NCI-H2196 (cell line): Measurements from ENCODE around the gene BUD31.

ENCODE experiments used
- DNase-seq: peaks from one replicate; lab custom pipeline; 2025; ENCODE audit not compliant: unreplicated experiment; lab: John Stamatoyannopoulos, UW

Gene BUD31

DNA sequence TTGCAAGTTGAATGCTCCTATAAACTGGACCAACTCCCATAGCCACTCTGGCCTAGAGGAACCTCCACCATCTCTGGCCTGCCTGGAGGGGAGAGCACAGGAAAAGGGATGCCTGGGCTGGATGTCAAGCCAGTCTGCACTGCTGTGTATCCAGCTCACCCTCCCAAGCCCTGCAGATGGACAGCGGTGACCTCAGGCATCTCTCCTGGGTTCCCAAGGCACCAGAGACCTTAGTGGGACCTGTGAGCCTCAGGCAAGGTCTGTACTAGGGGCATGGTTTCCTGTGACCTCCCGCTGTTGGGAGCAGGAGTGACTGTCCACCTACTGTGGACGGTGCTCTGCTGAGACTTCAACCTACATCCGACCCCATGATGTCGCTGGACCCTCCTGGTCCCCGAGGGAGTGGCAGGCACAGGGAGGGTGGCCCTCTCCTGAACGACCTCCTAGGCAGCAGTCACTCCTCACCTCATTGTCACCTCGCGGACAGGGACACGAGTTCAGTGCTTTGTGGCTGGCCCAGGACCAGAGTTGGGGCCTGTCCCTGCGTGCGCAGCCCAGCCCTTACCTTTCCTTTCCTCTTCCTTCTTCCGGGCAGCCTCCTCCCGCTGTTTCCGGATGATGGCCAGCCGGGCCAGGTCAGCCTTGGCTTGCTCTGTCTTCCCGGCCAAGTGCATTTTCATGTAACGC, 11.3 kb upstream of the BUD31 start:
- no peak for DNase-seq

DNA sequence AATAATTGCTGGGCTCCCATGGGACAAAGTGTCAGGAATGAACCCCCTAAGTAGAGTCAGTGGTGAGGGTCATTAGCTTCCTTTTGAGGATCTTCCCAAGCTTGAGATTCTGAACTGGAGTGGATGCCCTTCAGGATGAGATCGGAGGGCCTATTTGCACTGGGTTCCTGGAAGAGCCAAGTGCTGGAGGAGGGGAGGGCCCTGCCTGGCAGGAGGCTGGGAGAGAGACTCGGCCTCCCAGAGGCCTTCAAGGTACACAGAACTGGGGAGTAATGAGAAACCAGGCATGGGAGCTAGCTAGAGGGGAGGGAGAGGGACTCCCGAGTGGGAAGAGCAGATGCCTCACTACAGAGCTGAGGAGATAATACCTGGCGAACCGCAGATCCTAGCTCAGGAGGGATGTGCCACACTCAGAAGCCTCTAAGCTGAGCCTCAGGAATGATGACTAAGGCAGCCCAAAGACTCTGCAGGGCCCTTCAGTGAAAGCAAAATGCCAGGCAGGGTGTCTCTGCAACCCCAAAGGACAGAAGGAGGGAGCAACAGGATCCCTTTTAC, 9.8 kb upstream of the BUD31 start:
- DNase-seq, result no peak

DNA sequence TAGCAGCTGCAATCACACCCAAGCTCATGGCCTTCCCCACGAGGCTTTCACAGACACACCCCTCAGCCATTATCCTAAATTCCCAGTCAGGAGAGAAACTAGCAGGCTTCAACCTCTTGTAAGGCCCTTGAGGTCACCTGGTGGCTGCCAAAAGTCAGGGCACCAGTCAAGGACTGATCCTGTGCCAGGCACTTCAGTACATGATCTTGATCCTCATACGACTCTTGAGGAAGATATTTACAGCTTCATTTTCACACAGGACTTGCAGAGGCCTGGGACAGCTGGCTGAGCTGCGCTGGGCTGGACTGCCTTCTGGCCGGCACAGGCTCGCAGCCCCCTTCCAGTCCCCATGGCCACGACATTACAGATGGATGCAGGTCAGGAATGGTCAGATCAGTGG, 9.2 kb upstream of the BUD31 start:
- peak; percentile 15 for DNase-seq

DNA sequence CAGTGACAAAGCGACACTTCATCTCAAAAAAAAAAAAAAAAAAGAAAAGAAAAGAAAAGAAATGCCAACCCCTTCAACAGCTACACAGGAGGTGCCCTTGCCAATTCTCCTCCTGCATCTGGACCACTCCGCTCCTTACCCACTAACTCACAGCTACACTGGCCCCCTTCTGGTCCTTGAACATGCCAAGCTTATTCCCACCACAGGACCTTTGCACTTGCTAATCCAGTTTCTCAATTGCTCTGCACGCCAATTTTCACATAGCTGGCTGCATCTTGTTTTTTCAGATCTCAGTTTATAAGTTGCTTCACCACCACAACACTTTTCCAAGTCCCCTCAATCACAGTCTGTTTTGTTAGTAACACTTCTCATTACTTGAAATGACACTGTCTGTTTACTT, 5.9 kb upstream of the BUD31 start:
- DNase-seq, result no peak

DNA sequence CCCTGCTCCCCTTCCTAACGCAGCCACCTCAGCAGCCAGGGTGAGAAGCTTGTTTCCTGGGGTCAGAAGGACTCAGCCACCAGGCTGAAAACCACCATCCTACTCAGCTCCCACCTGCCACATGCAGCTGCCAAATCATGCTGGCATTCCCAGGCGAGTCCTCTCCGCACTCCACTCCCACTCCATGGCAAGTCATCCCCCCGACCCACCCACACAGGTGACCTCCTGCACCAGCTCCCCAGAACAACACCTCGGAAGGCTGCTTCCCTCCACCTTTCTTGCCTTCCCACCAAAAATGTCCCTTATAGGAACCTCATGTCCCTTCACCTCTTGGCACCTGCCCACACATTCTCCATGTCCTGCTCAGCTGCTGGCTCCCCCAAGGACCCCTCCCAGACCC, 5.0 kb upstream of the BUD31 start:
- DNase-seq, result no peak

DNA sequence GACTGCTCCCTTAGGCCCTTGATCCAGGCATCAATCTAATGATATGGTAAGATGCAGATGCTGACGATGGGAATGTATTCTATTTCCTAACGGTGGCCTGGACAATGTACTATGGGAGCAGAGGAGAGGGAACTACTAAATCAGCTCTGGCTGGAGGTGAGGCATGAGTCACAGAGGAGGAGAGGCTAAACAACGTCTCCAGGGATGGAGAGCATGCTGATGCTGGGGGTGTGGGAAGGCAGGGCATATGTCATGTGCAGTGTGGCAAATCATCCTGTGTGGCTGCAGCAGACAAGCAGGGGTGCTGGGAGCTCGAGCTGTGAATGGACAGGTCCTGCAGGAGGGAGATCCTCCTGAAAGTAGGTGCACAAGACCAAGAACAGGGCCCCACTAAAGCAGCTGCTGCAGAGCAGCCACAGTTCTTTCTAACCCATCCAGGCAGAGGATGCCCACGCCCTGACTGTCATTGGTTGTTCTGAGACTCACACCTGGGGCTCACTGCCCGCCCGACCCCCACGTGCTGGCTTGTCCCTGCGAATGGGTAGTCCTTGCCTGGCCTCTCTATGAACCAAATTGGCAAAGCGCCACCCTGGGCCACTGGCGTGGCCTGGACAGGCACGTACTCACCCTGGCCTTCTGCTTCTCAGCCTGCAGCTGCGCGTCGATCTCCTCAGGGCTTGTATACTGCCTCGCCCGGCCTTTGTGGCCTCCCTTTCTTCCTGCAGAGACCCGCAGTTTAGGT, 4.4 kb upstream of the BUD31 start:
- no peak for DNase-seq

DNA sequence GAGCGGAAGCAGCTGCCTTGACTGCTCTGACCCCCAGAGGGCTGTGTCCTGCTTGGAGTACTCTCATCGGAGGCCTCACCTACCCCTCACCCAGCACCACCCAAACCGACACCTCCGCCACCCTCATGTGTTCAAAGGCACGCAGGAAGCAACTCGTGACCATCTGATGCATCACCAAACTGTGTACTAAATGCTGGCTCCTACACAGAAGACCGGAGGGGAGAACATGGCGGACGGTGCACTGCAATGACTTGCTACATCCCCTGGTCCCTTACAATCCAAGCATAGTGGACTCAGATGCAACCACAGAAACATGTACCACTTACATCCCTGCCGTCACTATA, 3.8 kb upstream of the BUD31 start:
- no peak for DNase-seq

DNA sequence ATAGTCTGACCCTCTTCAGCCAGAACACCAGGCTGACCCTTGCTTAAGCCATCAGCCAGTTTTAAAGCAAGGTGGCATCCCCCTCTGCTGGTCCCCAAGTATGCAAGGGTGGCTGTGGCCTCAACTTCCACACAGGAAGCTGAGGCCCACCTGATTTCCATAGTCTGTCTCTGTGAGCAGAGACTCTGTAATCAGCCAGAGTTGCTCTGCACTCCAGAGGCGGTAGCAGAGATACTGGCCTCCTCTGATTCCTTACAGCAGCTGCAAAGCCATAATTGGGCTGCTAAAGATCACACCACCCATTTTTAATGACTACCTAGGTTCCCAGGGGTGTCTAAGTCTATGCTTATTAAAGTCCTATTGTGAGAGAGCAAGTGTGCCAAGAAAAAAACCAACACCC, 2.2 kb upstream of the BUD31 start:
- no peak for DNase-seq

DNA sequence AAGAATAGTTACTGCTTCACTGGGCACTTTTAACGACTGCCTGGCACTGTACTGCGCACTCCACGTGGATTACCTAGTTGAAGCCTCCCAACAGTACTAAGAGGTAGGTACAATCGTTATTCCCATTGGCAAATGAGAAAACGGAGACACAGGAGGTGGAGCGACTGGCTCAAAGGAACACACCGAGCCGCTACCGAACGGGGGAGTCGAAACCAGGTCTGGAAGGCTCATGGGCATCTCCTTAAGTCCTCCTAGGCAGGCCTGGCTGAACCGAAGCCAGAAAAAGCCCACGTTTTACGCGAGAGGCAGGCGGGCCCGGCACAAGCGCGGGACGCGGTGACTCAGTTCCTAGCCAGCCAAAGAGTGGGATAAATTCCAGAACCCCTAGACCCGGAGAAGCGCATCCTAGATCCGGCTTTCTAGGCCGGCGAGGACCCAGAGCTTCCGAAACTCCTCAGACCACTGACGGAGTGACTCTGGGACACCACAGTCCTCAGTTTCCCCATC, 844 bp upstream of the BUD31 start:
- peak; percentile 39 for DNase-seq

DNA sequence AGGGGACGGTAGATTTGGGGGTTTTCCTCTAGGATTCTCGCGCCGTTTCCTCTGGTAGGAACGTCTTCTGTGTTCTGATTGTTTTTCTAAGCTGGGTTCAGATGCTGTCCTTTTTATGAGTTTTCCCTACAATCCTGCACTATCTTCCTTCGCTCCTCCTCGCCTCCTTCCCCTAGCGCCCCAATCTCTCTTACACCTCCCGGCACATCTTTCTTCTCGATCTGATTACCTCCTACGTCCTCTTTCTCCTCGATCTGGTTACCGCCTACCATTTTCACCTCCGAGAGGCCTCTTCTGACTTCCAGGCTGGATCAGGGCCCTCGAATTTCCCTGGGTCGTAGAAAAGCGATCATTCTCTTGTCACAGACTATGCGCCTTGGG, 413 bp downstream of the BUD31 start:
- DNase-seq, result no peak

DNA sequence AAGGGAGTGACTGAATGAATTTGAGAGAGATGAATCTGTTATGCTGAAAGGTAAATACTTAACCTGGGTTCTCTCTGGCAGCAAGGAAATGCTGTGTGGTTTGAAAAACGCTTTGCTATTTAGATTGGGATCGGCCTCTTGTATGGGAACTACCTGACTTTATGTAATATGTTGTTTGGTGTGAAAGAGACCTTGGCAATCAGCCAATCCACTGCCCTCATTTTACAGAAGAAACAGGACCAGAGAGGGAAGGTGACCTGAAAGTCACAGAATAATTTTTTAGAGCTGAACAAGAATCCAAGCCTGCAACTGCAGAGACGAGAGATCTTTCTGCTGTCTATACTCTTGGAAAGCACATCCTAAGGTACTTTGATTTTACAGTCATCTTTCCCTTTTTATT, 1.0 kb downstream of the BUD31 start:
- DNase-seq, result no peak

DNA sequence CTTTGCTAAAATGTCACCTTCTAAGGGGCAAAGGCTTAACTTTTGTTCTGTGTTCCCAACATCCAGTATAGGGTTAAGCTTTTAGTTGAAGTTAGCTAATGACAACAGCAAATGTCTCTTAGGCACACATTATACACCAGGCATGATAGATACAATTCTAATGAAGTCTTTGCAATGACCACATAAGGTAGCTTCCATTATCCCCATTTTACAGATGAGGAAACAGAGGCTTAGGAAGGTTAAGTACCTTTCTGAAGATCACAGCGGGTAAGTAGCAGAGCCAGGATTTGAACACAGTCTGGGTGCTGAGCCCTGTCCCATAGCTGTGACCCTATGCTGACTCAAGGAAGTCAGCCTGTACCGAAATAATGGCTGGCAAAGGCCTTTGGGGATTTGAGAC, 1.9 kb downstream of the BUD31 start:
- no peak for DNase-seq

DNA sequence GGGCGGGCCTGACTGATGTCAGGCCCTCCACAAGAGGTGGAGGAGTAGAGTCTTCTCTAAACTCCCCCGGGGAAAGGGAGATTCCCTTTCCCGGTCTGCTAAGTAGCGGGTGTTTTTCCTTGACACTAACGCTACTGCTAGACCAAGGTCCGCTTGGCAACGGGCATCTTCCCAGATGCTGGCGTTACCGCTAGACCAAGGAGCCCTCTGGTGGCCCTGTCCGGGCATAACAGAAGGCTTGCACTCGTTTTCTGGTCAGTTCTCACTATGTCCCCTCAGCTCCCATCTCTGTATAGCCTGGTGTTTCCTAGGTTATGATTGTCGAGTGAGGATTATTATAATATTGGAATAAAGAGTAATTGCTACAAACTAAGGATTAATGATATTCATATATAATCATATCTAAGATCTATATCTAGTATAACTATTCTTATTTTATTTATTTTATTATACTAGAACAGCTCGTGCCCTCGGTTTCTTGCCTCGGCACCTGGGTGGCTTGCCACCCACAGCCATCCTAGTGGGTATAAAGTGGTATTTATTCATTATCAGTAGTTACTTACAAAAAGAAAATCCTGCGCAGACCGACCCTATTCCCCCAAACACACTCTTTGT, 6.9 kb downstream of the BUD31 start:
- peak; percentile 25 for DNase-seq

DNA sequence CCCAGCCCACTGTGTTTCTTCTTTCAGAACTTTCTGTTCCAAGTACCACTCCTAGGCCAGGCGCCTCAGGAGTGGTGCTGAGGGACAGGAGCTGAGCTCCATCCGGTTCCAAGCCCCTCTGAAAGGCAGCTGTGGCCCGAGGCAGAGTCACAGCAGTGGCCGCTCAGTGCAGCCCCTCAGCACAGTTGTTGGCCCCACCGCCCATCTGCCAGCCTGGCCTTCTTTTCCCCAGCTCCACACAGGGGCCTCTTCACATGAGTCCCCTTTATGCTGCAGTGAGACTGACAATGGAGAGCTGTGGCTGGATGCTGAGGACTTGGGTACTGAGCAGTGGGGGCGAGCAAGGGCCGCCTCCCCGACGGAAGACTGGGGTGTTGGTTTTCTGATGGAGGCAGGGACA, 9.5 kb downstream of the BUD31 start:
- DNase-seq, result no peak

DNA sequence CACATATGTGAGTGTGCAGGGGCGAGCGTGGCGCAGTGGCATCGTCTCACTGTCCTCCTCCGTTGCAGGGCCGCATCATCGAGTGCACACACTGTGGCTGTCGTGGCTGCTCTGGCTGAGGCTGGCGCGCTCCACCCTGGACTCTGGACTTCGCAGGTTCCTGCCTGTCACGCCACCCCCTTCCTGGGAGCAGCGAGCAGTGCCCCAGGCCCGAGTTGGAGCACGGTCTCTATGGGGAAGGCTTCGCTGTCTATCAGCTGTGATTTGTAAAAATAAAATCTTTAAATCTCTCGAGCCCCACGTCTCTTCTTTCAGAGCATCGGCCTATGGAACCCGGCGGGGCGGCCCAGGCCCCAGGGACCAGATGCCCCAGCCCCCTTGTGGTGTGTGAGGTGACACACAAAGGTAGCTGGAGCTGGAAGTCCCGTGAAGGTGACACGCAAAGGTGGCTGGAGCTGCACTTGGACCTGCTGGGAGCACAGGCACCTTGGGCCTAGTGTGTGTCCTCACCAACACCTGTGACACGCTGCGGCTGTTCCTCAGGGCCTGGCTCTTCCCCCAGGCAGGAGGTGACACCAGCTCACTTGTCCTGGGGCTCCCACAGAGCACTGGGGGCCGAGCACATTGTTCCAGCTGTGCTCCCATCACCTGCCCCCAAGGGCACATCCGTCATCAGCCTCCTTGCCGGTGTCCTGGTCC, 10.7 kb downstream of the BUD31 start:
- no peak for DNase-seq

DNA sequence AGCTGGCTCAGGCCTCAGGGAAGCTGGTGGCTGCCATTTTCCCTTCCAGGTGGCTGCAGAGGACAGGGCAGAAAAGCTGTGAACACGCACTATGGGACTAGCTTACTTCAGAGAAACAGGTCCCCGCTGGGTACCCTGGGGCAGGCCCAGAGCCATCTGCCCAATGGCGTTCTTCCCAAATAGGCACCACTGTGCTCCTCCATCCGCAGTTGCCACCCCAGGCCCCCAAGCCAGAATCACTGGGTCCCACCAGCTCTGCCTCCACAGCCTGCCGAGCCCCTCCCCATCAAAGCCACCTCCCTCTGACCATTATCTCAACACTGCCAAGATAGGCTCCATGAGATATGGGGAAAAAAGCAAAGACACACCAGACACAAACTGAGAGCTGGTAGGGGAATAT, 11.4 kb downstream of the BUD31 start:
- no peak for DNase-seq

DNA sequence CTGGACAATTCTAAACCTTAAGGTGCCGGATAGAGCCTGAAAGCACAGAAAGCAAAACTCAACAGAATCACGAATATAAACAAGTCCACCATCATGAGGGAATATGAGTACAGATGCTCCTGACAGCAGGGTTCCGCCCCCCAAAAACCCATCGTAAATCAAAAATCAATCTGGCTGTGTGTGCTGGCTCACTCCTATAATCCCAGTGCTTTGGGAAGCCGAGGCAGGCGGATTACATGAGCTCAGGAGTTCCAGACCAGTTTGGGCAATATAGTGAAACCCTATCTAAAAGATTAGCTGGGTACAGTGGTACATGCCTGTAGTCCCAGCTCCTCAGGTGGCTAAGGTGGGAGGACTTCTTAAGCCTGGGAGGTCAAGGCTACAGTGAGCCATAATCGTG, 12.2 kb downstream of the BUD31 start:
- no peak for DNase-seq

DNA sequence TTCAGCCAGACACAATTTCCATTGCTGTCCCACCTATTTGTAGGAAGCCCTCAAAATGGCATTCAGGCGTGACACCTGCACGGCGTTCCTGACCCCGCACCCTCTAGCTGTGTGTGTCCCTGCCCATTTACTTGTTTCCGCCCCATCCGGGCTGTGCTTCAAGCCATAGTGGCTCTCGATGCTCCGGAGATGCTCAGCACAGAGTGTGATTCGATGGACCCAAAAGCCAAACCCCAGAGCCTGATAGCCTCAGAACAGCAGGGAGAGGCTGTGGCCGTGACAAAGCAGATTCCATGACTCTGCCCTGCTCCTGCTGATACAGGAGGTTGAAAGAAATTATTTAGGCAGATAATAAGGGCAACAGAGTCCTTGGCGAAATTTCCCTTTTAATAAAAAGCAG, 13.4 kb downstream of the BUD31 start:
- no peak for DNase-seq

DNA sequence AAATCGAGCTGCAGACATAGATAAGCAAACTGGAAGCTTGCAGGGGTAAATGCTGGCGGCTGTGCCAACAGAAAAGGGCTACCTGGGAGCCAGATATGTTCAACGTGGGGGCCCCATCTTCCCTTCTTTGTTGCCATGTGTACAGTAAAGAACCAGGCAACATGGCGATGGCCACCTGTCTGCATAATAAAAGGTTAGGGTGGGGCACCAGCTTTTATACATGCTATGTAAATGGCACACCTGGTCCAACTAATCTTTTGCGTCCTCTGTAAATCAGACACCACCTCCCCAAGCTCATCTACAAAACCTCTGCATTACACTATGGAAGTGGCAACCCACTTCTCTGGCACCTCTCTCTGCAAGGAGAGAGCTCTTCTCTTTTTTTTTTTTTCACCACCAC, 13.9 kb downstream of the BUD31 start:
- no peak for DNase-seq

DNA sequence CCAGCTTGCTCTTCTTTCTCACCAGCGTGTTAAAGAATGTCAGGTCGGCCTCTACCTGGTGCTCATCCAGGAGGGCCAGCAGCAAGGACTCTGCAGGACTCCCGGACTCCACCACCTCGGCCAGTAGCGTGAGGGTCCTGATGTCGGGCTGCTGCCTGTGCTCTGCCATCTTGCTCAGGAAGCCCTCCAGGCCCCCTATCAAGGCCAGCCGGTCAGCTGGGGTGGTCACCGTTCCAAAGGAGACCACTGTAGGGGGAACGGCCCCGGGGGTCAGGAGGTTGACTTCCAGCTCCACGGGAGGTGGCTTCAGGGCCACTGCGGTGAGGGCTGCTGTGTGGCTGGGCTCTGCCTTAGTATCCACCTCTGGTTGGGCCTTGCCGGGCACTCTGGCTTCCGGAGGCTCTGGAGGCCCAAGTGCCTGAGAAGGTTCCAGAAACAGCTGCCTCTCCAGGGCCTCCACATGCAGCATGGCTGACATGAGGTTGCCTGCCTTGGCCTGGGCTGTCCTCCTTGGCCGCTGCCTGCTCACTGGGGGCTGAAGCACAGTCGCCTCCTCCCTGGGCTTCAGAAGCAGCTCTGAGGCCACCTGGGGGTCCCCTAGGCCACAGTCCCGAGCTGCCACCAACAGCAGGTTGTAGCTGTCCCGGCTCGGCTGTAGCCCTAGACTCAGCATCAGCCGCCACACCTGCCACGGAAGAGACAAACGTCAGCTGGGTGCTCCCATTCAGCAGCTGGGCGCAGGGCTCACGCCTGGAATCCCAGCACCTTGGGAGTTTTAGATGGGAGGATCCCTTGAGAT, 16.4 kb downstream of the BUD31 start:
- DNase-seq, result no peak
